OCI-LY7 (cell line): ENCODE results near the gene TMEM259. TPM values are rescaled to one million over a fixed set of nuclear protein-coding genes. Genes with fewer than 3 reads are reported as not detected.
A peak's percentile ranks its signal among the peaks of the same experiment; 100 is the strongest.

Source experiments
- BruUV-seq: library from RNA; stranded (reverse); fragments of 400-500 nt; replicated peaks from 2 replicates; lab custom pipeline; 2021; lab: Mats Ljungman, UMichigan
- CTCF ChIA-PET: fragments of 300-600 bp; sonication (Branson Sonifier 250); formaldehyde crosslinking; loops from one replicate; lab custom pipeline; 2022; ENCODE audit warnings: antibody characterized with exemption; ENCODE audit not compliant: unreplicated experiment; lab: Charles Lee
- POLR2A ChIA-PET: fragments of 300-600 bp; sonication (Branson Sonifier 250); formaldehyde crosslinking; loops from one replicate; lab custom pipeline; 2022; ENCODE audit warnings: antibody characterized with exemption; lab: Charles Lee
- DNase-seq: peaks from one replicate; pipeline ENCODE4 v3.0.0-alpha.2; 2015; ENCODE audit warnings: low spot score
- H2AFZ ChIP-seq: fragments of 200-600 bp; sonication (generic), shearing (Covaris generic); 2 replicates; pipeline ENCODE4 v1.6.1; 2014; ENCODE audit warnings: mild to moderate bottlenecking, antibody characterized with exemption, low read length, moderate library complexity
- H3K27ac ChIP-seq: fragments of 200-600 bp; sonication (generic); 2 replicates; pipeline ENCODE4 v1.5.1; 2014; ENCODE audit warnings: mixed run types, low read depth, mild to moderate bottlenecking, moderate library complexity, low read length, inconsistent platforms; ENCODE audit not compliant: poor library complexity, severe bottlenecking
- H3K36me3 ChIP-seq: fragments of 200-600 bp; sonication (generic); 2 replicates; pipeline ENCODE4 v1.6.1; 2014; ENCODE audit warnings: mild to moderate bottlenecking, antibody characterized with exemption, low read length, moderate library complexity, mixed read lengths; ENCODE audit not compliant: insufficient read depth
- H3K4me1 ChIP-seq: fragments of 200-600 bp; sonication (generic); 2 replicates; pipeline ENCODE4 v1.5.1; 2014; ENCODE audit warnings: mild to moderate bottlenecking, low read length; ENCODE audit not compliant: insufficient read depth, poor library complexity, severe bottlenecking
- H3K4me2 ChIP-seq: fragments of 200-600 bp; sonication (generic); 2 replicates; pipeline ENCODE4 v1.6.1; 2014; ENCODE audit warnings: mild to moderate bottlenecking, low read length
- H3K4me3 ChIP-seq: fragments of 200-600 bp; sonication (generic); 2 replicates; pipeline ENCODE4 v1.5.1; 2014; ENCODE audit warnings: mild to moderate bottlenecking, low read depth, low read length; ENCODE audit not compliant: poor library complexity, severe bottlenecking
- H3K79me2 ChIP-seq: fragments of 200-600 bp; sonication (generic); 2 replicates; pipeline ENCODE4 v1.6.1; 2016; ENCODE audit warnings: low read depth, mild to moderate bottlenecking, low read length, moderate library complexity, mixed read lengths; ENCODE audit not compliant: insufficient read depth
- H3K9me2 ChIP-seq: fragments of 200-600 bp; sonication (generic); 2 replicates; pipeline ENCODE4 v1.6.1; 2016; ENCODE audit warnings: mild to moderate bottlenecking, low read length, mixed read lengths; ENCODE audit not compliant: insufficient read depth
- H3K9me3 ChIP-seq: fragments of 200-600 bp; sonication (generic); 2 replicates; pipeline ENCODE4 v1.6.1; 2014; ENCODE audit warnings: mild to moderate bottlenecking, mixed run types, low read length, mixed read lengths
- H4K20me1 ChIP-seq: fragments of 200-600 bp; sonication (generic); 2 replicates; pipeline ENCODE4 v1.6.1; 2014; ENCODE audit warnings: mild to moderate bottlenecking, antibody characterized with exemption, low read length, moderate library complexity, mixed read lengths; ENCODE audit not compliant: insufficient read depth
- EZH2phosphoT487 ChIP-seq: fragments of 200-600 bp; sonication (generic); IDR thresholded peaks from 2 replicates; pipeline ENCODE4 v1.6.1; 2018; ENCODE audit warnings: low read depth, borderline replicate concordance, mild to moderate bottlenecking, mixed run types, antibody characterized with exemption, low read length, moderate library complexity, mixed read lengths
- intact Hi-C: fragments of 100-400 bp; cut with micrococcal nuclease; formaldehyde crosslinking; loops from one replicate; pipeline ENCODE4 v1.10.0; 2022; ENCODE audit not compliant: unreplicated experiment
- total RNA-seq, 2 experiments: library from RNA; depleted of rRNA in 1 of 2; stranded (reverse); fragments of >200 nt in 1 of 2; shearing (Covaris generic) in 1 of 2; gene quantifications; 2 replicates each; pipeline ENCODE4 v1.2.3, GENCODE V29; 2014 to 2022
- TF ChIP-seq, protein P1 (sequence below): fragments of 200-600 bp; sonication (generic); conservative IDR thresholded peaks from 2 replicates; pipeline ENCODE4 v1.5.1; 2014; ENCODE audit warnings: mild to moderate bottlenecking, antibody characterized with exemption, low read length, moderate library complexity, mixed read lengths

Gene TMEM259
- total RNA-seq, 2 experiments from 2014 or later = 169 to 195 TPM

DNA sequence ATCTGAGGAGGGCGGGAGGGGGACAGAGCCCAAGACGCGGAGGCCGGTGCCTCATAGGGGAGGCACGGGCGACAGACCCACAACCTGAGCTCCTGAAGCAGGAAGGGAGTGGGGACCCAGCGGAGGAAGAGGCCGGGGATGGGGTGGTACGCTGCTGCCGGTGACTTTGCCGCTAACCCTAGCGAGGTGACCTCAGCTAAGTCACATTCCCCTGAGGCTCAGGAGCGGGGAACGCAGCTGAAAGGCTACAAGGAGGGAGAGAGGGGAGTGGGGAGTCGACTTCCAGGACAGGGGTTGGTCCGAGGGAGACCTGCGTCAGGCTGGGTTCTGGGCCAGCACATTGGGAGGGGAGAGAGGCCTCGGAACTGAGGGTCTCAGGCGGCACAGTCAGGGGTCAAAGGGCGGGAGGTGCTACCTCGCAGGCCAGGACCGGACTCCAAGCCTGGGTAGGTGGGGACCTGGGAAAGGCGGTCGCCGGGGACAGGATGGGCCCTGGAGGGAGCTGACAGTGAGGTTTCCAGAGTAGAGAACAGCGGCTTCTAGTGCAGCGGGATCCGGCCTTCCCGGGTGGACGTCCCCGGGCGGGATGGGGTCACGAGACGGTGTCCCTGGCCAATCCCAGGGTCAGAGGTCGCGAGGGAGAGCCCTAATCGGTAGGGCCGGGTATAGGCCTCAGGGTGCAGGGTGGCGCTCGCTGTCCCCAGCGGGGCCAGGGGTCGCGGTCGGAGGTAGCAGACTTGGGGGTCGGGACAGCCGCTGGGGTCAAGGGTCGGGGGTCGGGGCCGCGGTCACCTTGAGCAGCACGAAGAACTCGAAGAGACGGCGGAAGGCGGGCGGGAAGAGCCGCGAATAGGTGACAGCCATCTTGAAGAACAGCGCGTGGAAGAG, 699 bp downstream of the TMEM259 start:
- Histone ChIP-seq H3K4me1 (peaks cover 52% of the 10 kb centered on the region), H2AFZ (no peak overlapping the region), H3K36me3 (peaks cover 43% of the 10 kb centered on the region), H3K9me2 (no peaks in the 10 kb centered on the region), H3K4me3 (peak overlapping the region; percentile 96), H3K27ac (peak overlapping the region; percentile 76), H3K79me2 (peaks cover 57% of the 10 kb centered on the region), H3K4me2 (peak overlapping the region; percentile 94), H3K9me3 (no peaks in the 10 kb centered on the region), H4K20me1 (peaks cover 10% of the 10 kb centered on the region)
- TSS peak; percentile 75 for BruUV-seq
- intact Hi-C loops = loop anchor here (2.0 to 10.0 kb wide), 4 partner anchors 19 to 387 kb away; partner anchors contain the start of genes CIRBP, DAZAP1 and GPX4
- ChIA-PET POLR2A (interaction anchor here (0.6 kb wide), 1 partner anchor 170 kb away, joined by 3 read pairs; no protein-coding TSS in a partner anchor), CTCF (no interaction called here)
- TF ChIP-seq, protein P1, sequence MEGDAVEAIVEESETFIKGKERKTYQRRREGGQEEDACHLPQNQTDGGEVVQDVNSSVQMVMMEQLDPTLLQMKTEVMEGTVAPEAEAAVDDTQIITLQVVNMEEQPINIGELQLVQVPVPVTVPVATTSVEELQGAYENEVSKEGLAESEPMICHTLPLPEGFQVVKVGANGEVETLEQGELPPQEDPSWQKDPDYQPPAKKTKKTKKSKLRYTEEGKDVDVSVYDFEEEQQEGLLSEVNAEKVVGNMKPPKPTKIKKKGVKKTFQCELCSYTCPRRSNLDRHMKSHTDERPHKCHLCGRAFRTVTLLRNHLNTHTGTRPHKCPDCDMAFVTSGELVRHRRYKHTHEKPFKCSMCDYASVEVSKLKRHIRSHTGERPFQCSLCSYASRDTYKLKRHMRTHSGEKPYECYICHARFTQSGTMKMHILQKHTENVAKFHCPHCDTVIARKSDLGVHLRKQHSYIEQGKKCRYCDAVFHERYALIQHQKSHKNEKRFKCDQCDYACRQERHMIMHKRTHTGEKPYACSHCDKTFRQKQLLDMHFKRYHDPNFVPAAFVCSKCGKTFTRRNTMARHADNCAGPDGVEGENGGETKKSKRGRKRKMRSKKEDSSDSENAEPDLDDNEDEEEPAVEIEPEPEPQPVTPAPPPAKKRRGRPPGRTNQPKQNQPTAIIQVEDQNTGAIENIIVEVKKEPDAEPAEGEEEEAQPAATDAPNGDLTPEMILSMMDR = no peak
- no peak for TF ChIP-seq EZH2phosphoT487
- peak; percentile 70 for DNase-seq

DNA sequence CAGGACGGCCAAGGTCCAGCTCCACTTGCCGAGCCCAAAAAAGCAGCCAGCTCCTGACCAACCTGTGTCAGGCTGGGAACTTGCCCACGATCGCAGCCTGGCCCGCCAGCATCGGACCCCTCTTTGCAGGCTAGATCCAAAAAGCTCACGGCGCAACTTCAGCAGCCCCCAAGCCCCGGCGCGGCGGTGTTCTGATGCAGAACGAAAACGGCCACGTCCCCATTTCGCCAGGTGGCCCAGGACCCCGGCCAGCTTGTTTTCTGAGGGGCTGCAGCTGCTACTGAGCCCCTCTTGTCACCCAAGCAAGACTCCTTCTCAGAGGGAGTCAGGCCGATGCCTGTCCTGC, 1.3 kb downstream of the TMEM259 start:
- peaks cover 62% of the 10 kb centered on the region for H3K79me2 ChIP-seq
- peak overlapping the region; percentile 94 for H3K4me2 ChIP-seq
- no peaks in the 10 kb centered on the region for H3K9me3 ChIP-seq
- no peak for DNase-seq
- H3K4me3 ChIP-seq = peak overlapping the region; percentile 96
- no peaks in the 10 kb centered on the region for H3K9me2 ChIP-seq
- peaks cover 10% of the 10 kb centered on the region for H4K20me1 ChIP-seq
- BruUV-seq = no TSS peak
- POLR2A ChIA-PET = interaction anchor here (0.5 to 0.6 kb wide), 2 partner anchors 13 to 171 kb away, joined by 3 read pairs; no protein-coding TSS in a partner anchor
- peaks cover 51% of the 10 kb centered on the region for H3K4me1 ChIP-seq
- intact Hi-C loops = no loop called here
- no peak overlapping the region for H2AFZ ChIP-seq
- peak overlapping the region; percentile 76 for H3K27ac ChIP-seq
- CTCF ChIA-PET = no interaction called here
- peaks cover 50% of the 10 kb centered on the region for H3K36me3 ChIP-seq
- TF ChIP-seq, protein P1 = no peak
